ENCODE data around the gene PREX1.

The PREX1 gene

GRCh38 chr20:48825566-48825920 lies 2.3 kb downstream of the PREX1 start:
- no peaks in the 10 kb centered on the region for H3K36me3 Mint-ChIP-seq
- DNase-seq (ENCODE audit: low spot score in 2 of 2) (no peak), ATAC-seq (ENCODE audit: low read depth) (no peak)
- H3K4me1 Mint-ChIP-seq: peaks cover 50% of the 10 kb centered on the region
- H3K9me3 Mint-ChIP-seq: no peaks in the 10 kb centered on the region
- H3K27me3 Mint-ChIP-seq: no peaks in the 10 kb centered on the region
- peak overlapping the region; percentile 95 for H3K4me3 Mint-ChIP-seq
- H3K27ac Mint-ChIP-seq: peak overlapping the region; percentile 93

DNA sequence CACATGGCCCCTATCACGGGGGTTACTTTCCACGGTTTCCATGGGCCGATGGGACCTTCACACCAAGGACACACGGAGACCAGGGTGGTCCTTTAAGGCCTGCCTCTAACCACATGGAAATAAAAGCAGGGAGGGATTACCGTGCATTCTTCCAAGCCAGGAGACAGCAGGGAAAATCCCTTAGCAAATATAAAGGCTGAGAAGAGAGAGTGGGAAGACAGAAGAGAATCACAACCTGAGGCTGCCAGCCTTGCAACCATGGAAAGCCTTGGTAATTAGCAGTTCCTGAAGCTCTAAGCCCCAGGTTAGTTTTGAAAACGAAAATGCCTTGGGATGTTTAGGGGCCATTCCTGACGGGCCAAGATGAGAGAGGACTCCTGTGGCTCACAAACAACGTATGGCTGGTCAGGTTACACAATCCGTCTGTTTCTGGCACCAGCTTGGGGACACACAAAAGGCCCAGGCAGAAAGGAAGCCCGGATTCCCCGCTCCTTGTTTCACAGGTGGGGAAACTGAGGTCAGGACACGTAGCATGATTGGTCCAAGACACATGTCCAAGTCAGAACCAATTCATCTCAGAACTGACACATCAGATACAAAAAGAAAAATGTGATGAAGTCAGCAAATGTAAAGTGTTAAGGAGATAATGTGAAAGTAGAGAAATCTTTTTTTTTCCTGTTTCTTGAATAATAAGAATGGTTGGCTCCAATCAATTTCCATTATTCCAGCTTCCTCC lies 2.8 kb downstream of the PREX1 start:
- Mint-ChIP-seq H3K36me3 (peaks cover 5% of the 10 kb centered on the region), H3K4me3 (peak overlapping the region; percentile 95), H3K9me3 (no peaks in the 10 kb centered on the region), H3K4me1 (peaks cover 52% of the 10 kb centered on the region), H3K27me3 (no peaks in the 10 kb centered on the region), H3K27ac (peak overlapping the region; percentile 93)
- DNase-seq (ENCODE audit: low spot score in 2 of 2) (no peak), ATAC-seq (ENCODE audit: low read depth) (no peak)

GRCh38 chr20:48823960-48824498 lies 3.8 kb downstream of the PREX1 start:
- peak overlapping the region; percentile 95 for H3K4me3 Mint-ChIP-seq
- DNase-seq (ENCODE audit: low spot score in 2 of 2): no peak
- H3K27me3 Mint-ChIP-seq: no peaks in the 10 kb centered on the region
- H3K4me1 Mint-ChIP-seq: peaks cover 58% of the 10 kb centered on the region
- no peaks in the 10 kb centered on the region for H3K9me3 Mint-ChIP-seq
- H3K36me3 Mint-ChIP-seq: peaks cover 9% of the 10 kb centered on the region
- ATAC-seq (ENCODE audit: low read depth): peak; percentile 13
- peak overlapping the region; percentile 93 for H3K27ac Mint-ChIP-seq

DNA sequence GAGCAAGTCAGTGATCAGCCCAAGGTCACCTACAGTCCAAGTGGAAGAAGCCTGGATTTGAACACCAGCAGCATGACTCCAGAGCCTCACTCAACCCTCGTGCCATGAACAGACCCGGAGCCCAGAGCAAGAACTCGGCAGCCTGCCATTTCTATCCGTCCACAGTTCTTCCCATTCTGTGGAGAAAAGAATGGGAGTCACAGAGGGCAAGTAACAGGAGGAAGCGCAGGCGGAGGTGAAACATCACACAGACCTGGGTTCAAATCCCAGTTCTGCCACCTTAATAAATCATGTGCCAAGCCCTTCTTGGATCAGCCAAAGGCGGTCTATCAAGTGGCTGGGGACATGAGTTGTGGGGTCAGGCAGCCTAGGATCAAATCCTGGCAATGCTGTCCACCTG lies 4.3 kb downstream of the PREX1 start:
- Mint-ChIP-seq H3K9me3 (no peaks in the 10 kb centered on the region), H3K27ac (peak overlapping the region; percentile 93), H3K4me1 (peaks cover 58% of the 10 kb centered on the region), H3K36me3 (peaks cover 10% of the 10 kb centered on the region), H3K4me3 (peak overlapping the region; percentile 95), H3K27me3 (no peaks in the 10 kb centered on the region)
- no peak for ATAC-seq (ENCODE audit: low read depth)
- no peak for DNase-seq (ENCODE audit: low spot score in 2 of 2)

- no peak for ATAC-seq (ENCODE audit: low read depth)
- H3K27ac Mint-ChIP-seq: peak overlapping the region; percentile 93
- H3K27me3 Mint-ChIP-seq: no peaks in the 10 kb centered on the region
- H3K4me1 Mint-ChIP-seq: peaks cover 62% of the 10 kb centered on the region
- H3K9me3 Mint-ChIP-seq: no peaks in the 10 kb centered on the region
- DNase-seq (ENCODE audit: low spot score in 2 of 2): no peak
- H3K4me3 Mint-ChIP-seq: peak overlapping the region; percentile 95
- H3K36me3 Mint-ChIP-seq: peaks cover 10% of the 10 kb centered on the region
Measured at GRCh38 chr20:48822879-48823385, 4.9 kb downstream of the PREX1 start.

- DNase-seq (ENCODE audit: low spot score in 2 of 2) (no peak), ATAC-seq (ENCODE audit: low read depth) (no peak)
- Mint-ChIP-seq H3K36me3 (peaks cover 10% of the 10 kb centered on the region), H3K4me3 (peak overlapping the region; percentile 74), H3K4me1 (peaks cover 70% of the 10 kb centered on the region), H3K9me3 (no peaks in the 10 kb centered on the region), H3K27ac (peak overlapping the region; percentile 93), H3K27me3 (no peaks in the 10 kb centered on the region)
Measured at GRCh38 chr20:48822178-48822577, 5.6 kb downstream of the PREX1 start.

DNA sequence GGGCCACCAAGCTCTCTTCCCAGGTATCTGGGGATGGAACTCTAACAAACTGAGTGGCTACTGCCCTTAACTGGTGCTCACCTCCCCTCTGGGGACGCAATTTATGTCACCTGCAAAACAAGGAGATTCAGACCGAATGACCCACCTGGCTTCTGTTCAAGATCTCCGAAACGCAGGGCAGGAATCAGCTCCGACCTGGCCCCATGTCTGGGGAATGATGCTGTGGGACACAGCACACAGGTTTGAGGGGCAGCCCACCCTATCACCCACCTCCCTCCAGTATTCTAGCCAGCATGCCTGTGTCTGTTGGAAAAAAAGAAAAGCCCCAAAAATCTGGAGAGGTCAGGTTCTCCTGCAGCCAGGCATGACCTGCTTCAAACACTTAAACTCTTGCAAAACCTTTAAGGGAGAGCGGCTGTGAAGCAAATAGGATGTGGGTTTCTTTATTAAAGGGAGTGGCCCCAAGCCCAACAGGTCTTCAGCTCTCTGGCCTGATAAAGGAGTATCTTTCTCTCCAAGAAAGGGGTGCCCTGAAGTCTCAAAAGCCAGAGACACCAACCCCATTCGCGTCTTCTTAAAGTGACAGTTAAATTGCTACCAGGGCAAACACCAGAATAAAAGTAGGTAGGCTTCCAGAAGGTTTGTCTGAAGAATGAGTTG lies 6.4 kb downstream of the PREX1 start:
- no peaks in the 10 kb centered on the region for H3K9me3 Mint-ChIP-seq
- ATAC-seq (ENCODE audit: low read depth) (peak; percentile 48), DNase-seq (ENCODE audit: low spot score in 2 of 2) (no peak)
- peak overlapping the region; percentile 74 for H3K4me3 Mint-ChIP-seq
- H3K27ac Mint-ChIP-seq: peak overlapping the region; percentile 61
- H3K4me1 Mint-ChIP-seq: peaks cover 78% of the 10 kb centered on the region
- no peaks in the 10 kb centered on the region for H3K27me3 Mint-ChIP-seq
- H3K36me3 Mint-ChIP-seq: peaks cover 10% of the 10 kb centered on the region

DNA sequence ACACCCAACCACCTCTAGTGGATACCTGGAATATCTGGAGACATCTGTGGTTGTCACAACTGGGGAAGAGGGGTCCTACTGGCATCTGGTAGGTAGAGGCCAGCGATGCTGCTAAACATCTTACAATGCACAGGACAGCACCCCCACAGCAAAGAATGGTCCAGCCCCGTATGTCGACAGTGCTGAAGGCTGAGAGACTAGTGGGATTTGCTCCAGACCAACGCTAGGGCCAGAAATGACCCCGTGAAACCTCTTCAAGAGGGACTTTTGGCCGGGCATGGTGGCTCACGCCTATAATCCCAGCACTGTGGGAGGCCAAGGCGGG lies 7.2 kb downstream of the PREX1 start:
- no peak for ATAC-seq (ENCODE audit: low read depth)
- no peak for DNase-seq (ENCODE audit: low spot score in 2 of 2)
- Mint-ChIP-seq H3K4me1 (peaks cover 74% of the 10 kb centered on the region), H3K36me3 (peaks cover 10% of the 10 kb centered on the region), H3K27me3 (no peaks in the 10 kb centered on the region), H3K9me3 (no peaks in the 10 kb centered on the region), H3K27ac (peak overlapping the region; percentile 84), H3K4me3 (peak overlapping the region; percentile 74)

- Mint-ChIP-seq H3K27ac (peak overlapping the region; percentile 84), H3K4me1 (peaks cover 74% of the 10 kb centered on the region), H3K27me3 (no peaks in the 10 kb centered on the region), H3K36me3 (peaks cover 10% of the 10 kb centered on the region), H3K9me3 (no peaks in the 10 kb centered on the region), H3K4me3 (peak overlapping the region; percentile 74)
- ATAC-seq (ENCODE audit: low read depth) (no peak), DNase-seq (ENCODE audit: low spot score in 2 of 2) (no peak)
Measured at GRCh38 chr20:48819821-48820648, 7.8 kb downstream of the PREX1 start.

GRCh38 chr20:48819089-48819488 lies 8.7 kb downstream of the PREX1 start:
- Mint-ChIP-seq H3K9me3 (no peaks in the 10 kb centered on the region), H3K4me3 (peak overlapping the region; percentile 74), H3K27ac (peak overlapping the region; percentile 84), H3K36me3 (peaks cover 10% of the 10 kb centered on the region), H3K27me3 (no peaks in the 10 kb centered on the region), H3K4me1 (peaks cover 71% of the 10 kb centered on the region)
- ATAC-seq (ENCODE audit: low read depth): no peak
- no peak for DNase-seq (ENCODE audit: low spot score in 2 of 2)

GRCh38 chr20:48818481-48818987 lies 9.3 kb downstream of the PREX1 start:
- peaks cover 10% of the 10 kb centered on the region for H3K36me3 Mint-ChIP-seq
- H3K9me3 Mint-ChIP-seq: no peaks in the 10 kb centered on the region

GRCh38 chr20:48818031-48818370 lies 9.8 kb downstream of the PREX1 start:
- Mint-ChIP-seq H3K27ac (peak overlapping the region; percentile 84), H3K9me3 (no peaks in the 10 kb centered on the region), H3K36me3 (peaks cover 10% of the 10 kb centered on the region), H3K4me3 (peak overlapping the region; percentile 74), H3K4me1 (peaks cover 64% of the 10 kb centered on the region), H3K27me3 (no peaks in the 10 kb centered on the region)
- ATAC-seq (ENCODE audit: low read depth) (no peak), DNase-seq (ENCODE audit: low spot score in 2 of 2) (no peak)

More at GRCh38 chr20:48818481-48818987, 9.3 kb downstream of the PREX1 start:
- Mint-ChIP-seq H3K27me3 (no peaks in the 10 kb centered on the region), H3K27ac (peak overlapping the region; percentile 84), H3K4me3 (peak overlapping the region; percentile 74), H3K4me1 (peaks cover 67% of the 10 kb centered on the region)
- peak; percentile 25 to 40 for DNase-seq (ENCODE audit: low spot score in 2 of 2)
- peak; percentile 78 for ATAC-seq (ENCODE audit: low read depth)

- ATAC-seq (ENCODE audit: low read depth) (no peak), DNase-seq (ENCODE audit: low spot score in 2 of 2) (no peak)
- H3K9me3 Mint-ChIP-seq: no peaks in the 10 kb centered on the region
- peaks cover 10% of the 10 kb centered on the region for H3K36me3 Mint-ChIP-seq
- H3K27ac Mint-ChIP-seq: peak overlapping the region; percentile 84
- H3K4me3 Mint-ChIP-seq: peak overlapping the region; percentile 74
- peaks cover 61% of the 10 kb centered on the region for H3K4me1 Mint-ChIP-seq
- no peaks in the 10 kb centered on the region for H3K27me3 Mint-ChIP-seq
Measured at GRCh38 chr20:48817367-48818030, 10.3 kb downstream of the PREX1 start.
